GF-D8 (cell line): ENCODE results near the gene MEA1.
A peak's percentile ranks its signal among the peaks of the same experiment; 100 is the strongest.

Experiments used
- DNase-seq: peaks from one replicate; lab custom pipeline; 2025; lab: John Stamatoyannopoulos, UW

Gene MEA1

DNA sequence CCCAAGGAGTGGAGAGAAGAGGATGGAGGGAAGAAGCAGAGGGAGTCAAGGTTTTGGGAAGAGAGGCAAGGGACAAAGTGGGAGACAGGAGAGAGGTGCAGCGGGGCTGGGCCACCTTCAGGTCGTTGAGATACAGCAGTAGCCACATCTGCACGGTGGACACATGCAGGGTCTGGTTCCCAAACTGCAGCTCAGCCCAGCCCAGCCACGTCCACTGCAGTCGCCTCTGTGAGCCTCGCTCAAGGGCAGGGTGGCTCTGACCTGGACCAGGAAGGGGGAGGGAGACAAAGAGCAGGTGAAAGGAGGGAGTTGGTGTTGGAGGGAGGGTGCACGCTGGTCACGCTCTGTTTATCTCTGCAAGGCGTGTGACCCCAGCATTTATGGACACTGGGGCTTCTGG, 25.0 kb upstream of the MEA1 start:
- no peak for DNase-seq

DNA sequence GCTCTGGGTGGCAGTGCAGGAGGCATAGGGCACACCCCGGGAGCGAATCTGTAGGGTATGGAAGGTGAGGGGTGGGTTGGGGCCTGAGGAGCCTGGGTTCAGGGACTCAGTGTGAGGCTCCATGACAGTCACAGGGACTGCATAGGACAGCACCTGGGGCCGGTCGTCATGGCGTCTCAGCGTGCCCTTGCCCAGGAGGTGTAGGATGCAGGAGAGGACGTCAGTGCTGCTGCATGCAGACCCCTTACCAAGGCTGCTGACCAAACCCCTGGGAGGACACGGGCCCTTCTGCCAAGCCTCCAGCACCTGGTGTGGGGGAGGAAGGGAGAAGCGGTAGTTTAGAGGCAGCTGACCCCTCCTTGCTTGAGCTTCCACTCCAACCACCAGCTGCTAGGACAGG, 24.0 kb upstream of the MEA1 start:
- DNase-seq, result no peak

DNA sequence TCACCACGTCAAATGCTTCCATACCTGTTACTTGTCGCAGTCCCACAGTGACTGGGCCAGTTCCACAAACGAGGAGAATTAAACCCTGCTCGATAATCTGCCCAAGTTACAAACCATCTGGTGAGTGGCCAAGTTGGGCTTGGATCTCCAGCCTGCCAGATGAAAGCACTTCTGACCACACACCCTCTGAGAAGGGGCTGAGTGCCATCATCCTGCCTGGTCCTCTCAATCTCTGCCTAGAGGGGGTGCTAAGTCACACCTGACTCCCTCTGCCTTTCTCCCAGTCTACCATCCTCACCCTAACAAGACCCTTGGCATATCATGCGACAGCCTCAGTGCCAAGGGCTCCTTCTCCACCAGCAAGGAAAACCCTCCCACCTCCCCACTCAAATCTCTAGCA, 23.5 kb upstream of the MEA1 start:
- DNase-seq, result no peak

DNA sequence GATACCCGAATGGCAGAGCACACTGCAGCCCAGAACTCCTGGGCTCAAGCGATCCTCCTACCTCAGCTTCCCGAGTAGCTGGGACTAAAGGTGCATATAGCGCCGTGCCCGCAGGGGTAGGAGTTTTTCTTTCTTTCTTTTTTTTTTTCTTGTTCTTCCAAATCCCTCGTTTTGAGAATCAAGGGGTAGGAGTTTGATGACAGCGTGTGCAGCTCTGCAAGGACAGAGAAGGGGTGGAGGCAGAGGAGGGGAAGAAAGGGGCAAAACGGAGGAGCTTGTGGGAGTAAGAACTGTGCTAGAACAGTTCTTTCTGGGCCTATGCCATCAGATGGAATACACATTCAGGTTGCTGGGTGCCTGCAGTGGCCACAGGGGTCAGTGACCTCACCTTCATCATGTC, 23.0 kb upstream of the MEA1 start:
- DNase-seq, result no peak

DNA sequence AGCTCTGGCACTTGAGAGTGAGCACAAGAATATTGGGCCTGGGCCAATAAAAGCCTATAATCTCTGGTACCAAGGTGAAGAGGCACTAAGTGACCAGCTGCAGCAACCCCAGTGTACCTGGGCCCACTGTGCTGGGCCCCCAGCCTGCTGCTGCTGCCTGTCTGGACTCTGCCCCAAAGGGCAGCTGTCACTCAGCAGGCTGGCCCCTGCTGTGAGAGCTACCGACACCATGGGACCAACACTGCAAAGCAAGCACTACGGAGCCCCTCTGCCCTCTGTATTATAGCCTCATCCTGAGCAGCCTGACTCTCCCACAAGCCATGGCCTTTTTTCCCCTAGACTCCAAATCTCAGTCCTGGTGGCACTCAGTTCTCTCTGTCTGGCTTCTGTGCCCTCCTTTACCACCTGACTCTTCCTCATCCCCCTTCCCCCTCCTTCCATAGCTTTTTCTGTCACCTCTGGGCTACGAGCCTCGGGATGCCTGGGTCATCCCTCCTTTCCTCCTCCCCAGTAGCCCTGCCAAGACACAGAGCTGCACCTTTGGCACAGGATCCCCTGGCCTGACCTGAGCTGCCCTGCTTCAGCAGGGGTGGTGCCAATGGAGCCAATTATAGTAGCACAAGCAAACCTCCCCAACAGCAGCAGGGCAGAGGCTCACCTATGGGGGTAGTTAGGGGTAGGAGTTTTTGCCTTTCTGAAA, 21.9 kb upstream of the MEA1 start:
- DNase-seq, result no peak

DNA sequence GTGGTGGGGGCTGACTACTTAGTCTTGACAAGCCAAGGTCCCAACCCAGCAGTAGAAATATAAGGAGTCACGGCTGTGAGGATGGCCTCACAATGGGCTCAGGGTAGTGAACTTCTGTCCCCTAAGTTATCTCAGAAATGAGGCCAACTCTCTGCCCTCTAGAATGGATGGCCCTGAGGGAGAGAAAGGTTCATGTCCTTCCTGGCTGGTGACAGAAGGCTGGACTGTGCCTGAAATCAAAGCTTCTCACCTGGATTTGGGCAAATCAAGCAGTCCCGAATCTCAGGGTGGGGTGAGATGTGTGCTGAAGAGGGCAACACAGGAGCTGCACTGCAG, 20.4 kb upstream of the MEA1 start:
- no peak for DNase-seq

DNA sequence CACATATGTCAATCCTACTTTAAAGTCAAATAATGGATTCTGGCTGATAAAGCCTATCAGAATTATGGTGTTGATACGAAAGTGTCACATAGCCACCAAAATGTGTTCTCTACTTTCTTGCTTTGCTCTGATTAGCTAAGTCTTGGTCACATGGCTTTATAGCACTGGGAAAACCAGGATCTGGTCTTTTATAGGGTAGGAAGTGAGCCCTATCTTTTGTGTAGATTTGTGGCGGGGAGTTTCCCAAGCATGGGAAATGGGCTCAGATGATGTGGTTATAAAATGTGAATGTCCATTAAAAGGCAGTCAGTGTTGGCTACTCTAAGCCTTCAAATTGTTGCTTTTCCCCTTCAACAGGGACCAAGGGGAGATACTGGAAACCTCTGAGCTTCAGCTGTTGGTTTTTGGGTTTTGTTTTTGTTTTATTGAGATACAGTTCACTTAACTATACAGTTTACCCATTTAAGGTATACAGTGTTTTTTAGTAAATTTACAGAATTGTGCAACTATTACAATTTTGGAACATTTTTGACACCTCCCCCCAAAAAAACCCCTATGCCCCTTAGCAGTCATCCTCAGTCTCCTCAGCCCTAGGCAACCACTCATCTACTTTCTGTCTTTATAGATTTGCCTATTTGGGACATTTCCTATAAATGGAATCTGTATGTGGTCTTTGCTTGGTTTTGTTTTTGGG, 19.9 kb upstream of the MEA1 start:
- DNase-seq, result no peak

- DNase-seq, result no peak
These were observed 18.6 kb upstream of the MEA1 start for GRCh38 chr6:43032326-43032725.

DNA sequence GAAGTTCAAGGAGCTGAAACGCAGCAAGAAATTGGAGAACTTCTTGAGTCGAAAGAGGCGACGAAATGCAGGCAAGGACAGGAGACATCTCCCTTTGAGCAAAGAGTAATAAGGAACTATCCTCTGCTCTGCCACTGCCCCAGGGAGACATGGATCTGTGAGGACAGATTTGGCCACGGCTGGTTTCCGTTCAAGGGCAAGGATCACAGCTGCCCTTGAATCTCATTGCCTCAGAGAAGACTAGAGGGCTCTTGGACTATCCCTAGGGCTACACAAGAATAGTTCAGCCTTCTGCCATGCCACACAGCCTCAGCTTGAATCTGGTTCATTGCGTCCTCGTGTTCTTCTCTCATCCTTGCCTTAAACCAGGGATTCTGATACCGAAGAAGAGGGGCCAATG, 15.4 kb upstream of the MEA1 start:
- DNase-seq, result no peak

DNA sequence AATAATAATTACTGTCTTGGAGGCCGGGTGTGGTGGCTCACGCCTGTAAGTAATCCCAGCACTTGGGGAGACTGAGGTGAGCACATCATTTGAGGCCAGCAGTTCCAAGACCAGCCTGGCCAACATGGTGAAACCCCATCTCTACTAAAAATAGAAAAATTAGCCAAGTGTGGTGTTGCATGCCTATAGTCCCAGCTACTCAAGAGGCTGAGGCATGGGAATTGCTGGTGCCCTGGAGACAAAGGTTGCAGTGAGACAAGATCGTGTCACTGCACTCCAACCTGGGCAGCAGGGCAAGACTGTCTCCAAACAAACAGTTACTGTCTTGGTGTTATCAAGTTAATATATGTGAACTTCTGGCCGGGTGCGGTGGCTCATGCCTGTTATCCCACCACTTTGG, 12.6 kb upstream of the MEA1 start:
- no peak for DNase-seq

DNA sequence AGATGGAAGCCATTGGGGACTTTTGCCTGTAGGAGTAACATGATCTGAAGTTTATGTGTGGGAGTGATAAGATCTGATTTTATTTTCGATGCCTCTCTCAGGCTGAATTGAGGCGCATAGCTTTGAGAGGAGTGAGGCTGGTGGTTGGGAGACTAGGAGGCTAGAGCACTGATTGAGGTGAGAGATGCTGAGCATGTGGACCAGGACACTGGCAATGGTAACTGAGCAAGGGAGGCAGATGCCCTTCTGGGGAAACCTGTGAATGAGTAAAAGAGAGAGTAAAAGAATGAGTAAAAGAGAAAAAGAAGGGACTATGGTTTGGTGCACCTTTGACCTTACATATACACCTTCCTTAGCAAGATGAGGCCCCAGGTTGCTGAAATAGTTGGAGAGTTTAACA, 10.7 kb upstream of the MEA1 start:
- no peak for DNase-seq

- DNase-seq, result peak; percentile 21
These were observed 7.7 kb upstream of the MEA1 start, which contains the start of gene RRP36 for GRCh38 chr6:43021270-43022047. TSS of gene RRP36 (plus strand) at chr6:43021623. CDS start at chr6:43021655, 32 bp downstream.

- no peak for DNase-seq
These were observed 7.1 kb upstream of the MEA1 start for GRCh38 chr6:43020847-43021246.

DNA sequence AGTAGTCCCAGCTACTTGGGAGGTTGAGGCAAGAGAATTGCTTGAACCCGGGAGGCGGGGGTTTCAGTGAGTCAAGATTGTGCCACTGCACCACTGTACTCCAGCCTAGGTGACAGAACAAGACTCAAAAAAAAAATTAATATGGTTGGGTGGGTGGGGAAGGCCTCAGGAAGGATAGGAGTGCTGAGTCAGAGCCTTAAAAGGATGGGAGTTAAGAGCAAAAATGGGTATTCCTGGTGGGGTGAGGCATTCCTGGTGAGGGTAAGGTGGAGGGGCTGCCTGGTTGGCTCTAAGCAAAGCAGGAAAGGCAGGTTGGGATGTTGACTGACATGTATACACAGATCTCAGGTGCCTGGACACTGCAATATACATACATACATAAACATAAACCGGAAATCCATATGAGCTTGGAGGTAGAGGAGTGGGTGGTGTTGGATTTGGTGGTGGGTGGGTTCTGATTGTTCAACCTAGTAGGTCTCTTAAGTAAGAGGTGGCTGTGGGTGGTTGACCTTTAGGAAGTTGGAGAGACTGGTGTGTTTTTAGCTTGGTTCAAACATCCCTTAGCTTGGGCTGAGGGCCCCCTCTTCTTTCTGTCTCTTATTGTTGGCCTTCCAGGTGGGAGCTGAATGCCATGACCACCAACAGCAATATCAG, 6.4 kb upstream of the MEA1 start:
- no peak for DNase-seq

GRCh38 chr6:43019152-43019551, 5.4 kb upstream of the MEA1 start:
- DNase-seq, result no peak

- no peak for DNase-seq
These were observed 3.2 kb upstream of the MEA1 start for GRCh38 chr6:43016943-43017334.

DNA sequence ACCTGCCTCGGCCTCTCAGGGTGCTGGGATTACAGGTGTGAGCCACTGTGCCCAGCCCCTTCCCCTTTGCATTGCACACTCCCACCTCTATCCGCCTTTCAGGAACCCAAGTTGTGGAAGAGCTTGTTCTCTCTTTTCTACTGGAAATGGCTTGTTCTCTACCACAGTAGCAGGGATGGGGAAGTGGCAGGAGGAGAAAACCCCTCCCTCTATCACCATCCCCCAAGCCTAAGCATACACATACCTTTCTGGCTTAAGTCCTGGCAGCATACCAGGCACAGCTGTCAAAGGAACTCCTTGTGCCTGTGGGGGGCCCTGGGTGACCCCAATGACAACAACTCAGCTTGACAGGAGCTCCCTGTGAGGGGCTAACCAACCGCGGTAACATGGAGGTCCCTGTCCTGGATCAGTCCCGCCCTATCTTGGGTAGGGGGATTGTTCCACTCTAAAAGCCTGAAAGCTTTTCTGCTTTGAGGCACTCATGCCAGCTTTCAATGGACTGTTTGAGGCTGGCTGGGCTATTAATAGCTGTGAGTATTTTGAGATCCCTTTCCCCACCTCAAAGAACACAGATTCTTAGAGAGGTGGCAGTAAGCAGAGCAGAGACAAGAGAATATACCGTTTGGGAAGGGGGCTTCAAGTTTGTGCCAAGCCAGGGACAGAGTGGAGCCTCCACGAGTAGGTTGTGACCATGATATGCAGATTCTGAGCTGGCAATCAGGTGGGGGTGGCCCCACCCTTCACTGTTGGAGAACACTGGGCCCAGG, 2.6 kb upstream of the MEA1 start:
- no peak for DNase-seq

GRCh38 chr6:43014434-43014909, 726 bp upstream of the MEA1 start:
- DNase-seq, result no peak

- DNase-seq, result no peak
These were observed 476 bp downstream of the MEA1 start for GRCh38 chr6:43013097-43013842.

- no peak for DNase-seq
These were observed 1.4 kb downstream of the MEA1 start for GRCh38 chr6:43012364-43012763.

DNA sequence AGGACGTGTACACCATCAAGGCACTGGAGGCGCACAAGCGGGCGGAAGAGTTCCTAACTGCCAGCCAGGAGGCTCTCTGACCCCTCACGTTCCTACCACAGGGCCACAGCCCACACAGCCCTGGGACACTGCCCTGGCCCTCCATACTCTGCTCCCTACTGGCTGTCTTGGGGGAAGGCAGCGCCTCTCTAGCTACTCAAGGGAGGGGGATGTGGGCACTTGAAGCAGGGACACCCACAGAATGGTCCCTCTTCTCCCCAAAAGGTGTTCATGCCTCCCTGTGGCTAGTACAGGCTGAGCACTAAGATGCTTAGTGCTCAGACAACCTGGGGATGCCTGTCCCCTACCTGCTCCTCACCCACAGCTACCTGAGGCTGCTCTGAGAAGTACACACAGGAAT, 2.5 kb downstream of the MEA1 start:
- no peak for DNase-seq
